ENCODE measurements around the gene PPP1R12B. TPM values are rescaled to one million over a fixed set of nuclear protein-coding genes. Genes with fewer than 3 reads are reported as not detected.
"Not testable (repeated sequence)": the region's sequence is repeated elsewhere in the genome, so short reads cannot be mapped to it uniquely, and the experiment has no call there.

PPP1R12B gene
- total RNA-seq, 1 donor from 2014 or later: 404 TPM

- H3K9me3 ChIP-seq: no peaks in the 10 kb centered on the region
- peaks cover 3 to 25% of the 10 kb centered on the region in 2 donors for H3K4me1 ChIP-seq
- peaks cover 0 to 9% of the 10 kb centered on the region in 2 donors for H3K36me3 ChIP-seq
- DNase-seq (ENCODE audit: low spot score in 2 of 2): no peak
- H3K27ac ChIP-seq: peak overlapping the region; percentile 92 to 95
- intact Hi-C loops (cut with DNase I): loop anchor here (2.0 kb wide), 1 partner anchor 42 kb away; no protein-coding TSS in a partner anchor
- H3K27me3 ChIP-seq: no peaks in the 10 kb centered on the region
- no peak for TF ChIP-seq CTCF (IDR thresholded peaks at IDR 0.05)
- H3K4me3 ChIP-seq: peak overlapping the region; percentile 27 to 77
These were observed 198.7 kb downstream of the PPP1R12B start for GRCh38 chr1:202547215-202547614.

- peak overlapping the region; percentile 92 to 95 for H3K27ac ChIP-seq
- H3K27me3 ChIP-seq; H3K9me3 ChIP-seq; DNase-seq (ENCODE audit: low spot score in 2 of 2); intact Hi-C loops (cut with DNase I): not testable (repeated sequence)
- H3K4me1 ChIP-seq: peaks cover 16 to 49% of the 10 kb centered on the region in 2 donors
- peak overlapping the region in 1 of 2 donors; percentile 77 for H3K4me3 ChIP-seq
- peaks cover 0 to 14% of the 10 kb centered on the region in 2 donors for H3K36me3 ChIP-seq
These were observed 201.6 kb downstream of the PPP1R12B start for GRCh38 chr1:202550088-202550487.

- Histone ChIP-seq H3K4me1 (peaks cover 16 to 60% of the 10 kb centered on the region in 2 donors), H3K4me3 (peak overlapping the region in 1 of 2 donors; percentile 45), H3K9me3 (no peaks in the 10 kb centered on the region), H3K27ac (peak overlapping the region; percentile 36 to 79), H3K27me3 (no peaks in the 10 kb centered on the region), H3K36me3 (peaks cover 0 to 14% of the 10 kb centered on the region in 2 donors)
- TF ChIP-seq CTCF (IDR thresholded peaks at IDR 0.05): no peak
- intact Hi-C loops (cut with DNase I): no loop called here
- no peak for DNase-seq (ENCODE audit: low spot score in 2 of 2)
These were observed 203.2 kb downstream of the PPP1R12B start for GRCh38 chr1:202551683-202552082.

- Histone ChIP-seq H3K36me3 (peaks cover 4 to 14% of the 10 kb centered on the region in 2 donors), H3K27ac (peak overlapping the region; percentile 74 to 79), H3K4me1 (peaks cover 22 to 69% of the 10 kb centered on the region in 2 donors), H3K4me3 (peak overlapping the region in 1 of 2 donors; percentile 45)
- DNase-seq (ENCODE audit: low spot score in 2 of 2); intact Hi-C loops (cut with DNase I); H3K27me3 ChIP-seq; H3K9me3 ChIP-seq: not testable (repeated sequence)
These were observed 204.1 kb downstream of the PPP1R12B start for GRCh38 chr1:202552615-202553014.

DNA sequence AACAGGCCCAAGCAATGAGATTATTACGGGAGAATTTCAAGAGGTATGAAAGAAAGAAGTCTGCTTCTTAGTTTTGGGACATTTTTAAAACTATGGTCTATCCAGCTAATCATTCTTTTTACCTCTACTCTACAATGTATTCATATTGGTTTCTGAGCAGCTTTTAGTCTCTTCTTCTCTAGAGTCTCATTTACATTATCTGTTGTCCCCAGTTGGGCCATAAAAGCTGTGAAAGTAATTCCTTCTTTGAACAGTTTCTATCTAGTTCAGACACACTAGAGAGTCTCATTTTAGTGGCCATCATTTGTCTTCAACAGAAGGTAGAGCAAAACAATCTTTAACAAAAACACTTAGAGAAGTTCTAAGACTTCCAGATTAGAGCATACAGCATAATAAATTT, 204.6 kb downstream of the PPP1R12B start:
- intact Hi-C loops (cut with DNase I); H3K27me3 ChIP-seq; DNase-seq (ENCODE audit: low spot score in 2 of 2); H3K9me3 ChIP-seq: not testable (repeated sequence)
- Histone ChIP-seq H3K27ac (peak overlapping the region; percentile 74 to 79), H3K4me1 (peaks cover 26 to 70% of the 10 kb centered on the region in 2 donors), H3K36me3 (peaks cover 4 to 14% of the 10 kb centered on the region in 2 donors), H3K4me3 (peak overlapping the region in 1 of 2 donors; percentile 45)

DNA sequence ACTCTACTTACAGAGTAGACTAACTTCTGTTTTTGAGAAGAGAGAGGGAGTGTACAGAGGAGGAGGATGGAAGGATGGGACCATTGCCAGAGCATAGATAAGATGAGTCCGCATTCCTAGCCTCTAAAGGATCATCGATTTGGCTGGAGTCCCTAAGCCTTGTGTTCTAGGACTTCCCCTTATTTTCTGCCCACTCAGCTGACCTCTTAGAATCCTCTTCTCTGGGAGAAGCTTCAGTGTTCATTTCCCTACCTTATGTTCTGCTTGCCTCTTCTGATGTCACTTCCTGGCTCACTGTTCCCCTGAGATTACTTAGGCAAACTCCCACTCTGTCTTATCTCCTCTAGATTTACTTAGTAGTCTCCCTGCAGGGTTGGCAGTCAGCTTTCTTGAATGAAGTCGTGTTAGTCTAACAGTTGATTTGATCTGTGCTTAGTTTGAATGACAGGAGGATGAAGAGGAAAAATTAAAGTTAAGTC, 205.1 kb downstream of the PPP1R12B start:
- Histone ChIP-seq H3K4me3 (peak overlapping the region in 1 of 2 donors; percentile 45), H3K9me3 (no peaks in the 10 kb centered on the region), H3K4me1 (peaks cover 28 to 71% of the 10 kb centered on the region in 2 donors), H3K27ac (peak overlapping the region; percentile 74 to 79), H3K36me3 (peaks cover 6 to 14% of the 10 kb centered on the region in 2 donors), H3K27me3 (no peaks in the 10 kb centered on the region)
- TF ChIP-seq CTCF (IDR thresholded peaks at IDR 0.05): no peak
- intact Hi-C loops (cut with DNase I): no loop called here
- peak in 1 of 2 donors; percentile 69 for DNase-seq (ENCODE audit: low spot score in 2 of 2)

- H3K9me3 ChIP-seq; intact Hi-C loops (cut with DNase I); DNase-seq (ENCODE audit: low spot score in 2 of 2); H3K27me3 ChIP-seq: not testable (repeated sequence)
- peak overlapping the region; percentile 59 to 79 for H3K27ac ChIP-seq
- H3K4me3 ChIP-seq: peak overlapping the region; percentile 16 to 45
- H3K4me1 ChIP-seq: peaks cover 28 to 73% of the 10 kb centered on the region in 2 donors
- H3K36me3 ChIP-seq: peaks cover 10% of the 10 kb centered on the region in 2 donors
These were observed 206.1 kb downstream of the PPP1R12B start for GRCh38 chr1:202554619-202555018.

- DNase-seq (ENCODE audit: low spot score in 2 of 2); H3K9me3 ChIP-seq; intact Hi-C loops (cut with DNase I); H3K27me3 ChIP-seq: not testable (repeated sequence)
- H3K4me1 ChIP-seq: peaks cover 25 to 80% of the 10 kb centered on the region in 2 donors
- peak overlapping the region; percentile 26 to 36 for H3K4me3 ChIP-seq
- peak overlapping the region; percentile 68 to 78 for H3K27ac ChIP-seq
- peaks cover 9 to 10% of the 10 kb centered on the region in 2 donors for H3K36me3 ChIP-seq
These were observed 207.5 kb downstream of the PPP1R12B start for GRCh38 chr1:202556037-202556436.

DNA sequence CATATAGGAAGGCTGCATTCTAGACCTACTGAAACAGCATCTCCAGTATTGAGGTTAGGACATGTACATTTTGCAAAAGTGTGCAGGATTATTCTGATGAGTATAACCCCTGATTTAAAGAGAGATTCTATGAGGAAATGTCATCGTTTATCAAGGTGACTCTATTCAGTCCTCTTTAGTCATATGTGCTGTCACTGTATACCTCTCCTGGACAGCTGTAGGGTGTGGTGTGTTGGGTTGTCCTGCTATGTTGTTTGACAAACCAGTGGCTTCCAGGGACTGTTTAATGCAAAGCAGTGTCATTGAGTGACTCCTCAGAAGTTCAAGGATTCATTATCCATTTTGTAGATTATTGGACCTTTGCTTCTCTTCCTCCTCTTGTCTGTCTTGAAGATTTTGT, 209.2 kb downstream of the PPP1R12B start:
- intact Hi-C loops (cut with DNase I); DNase-seq (ENCODE audit: low spot score in 2 of 2); H3K9me3 ChIP-seq; H3K27me3 ChIP-seq: not testable (repeated sequence)
- Histone ChIP-seq H3K4me3 (peak overlapping the region in 1 of 2 donors; percentile 30), H3K27ac (peak overlapping the region; percentile 68 to 78), H3K4me1 (peaks cover 33 to 84% of the 10 kb centered on the region in 2 donors), H3K36me3 (peaks cover 6 to 10% of the 10 kb centered on the region in 2 donors)
